GM10847 (cell line): ENCODE results near the gene CRAT.

Experiments used
- POLR2A ChIP-seq: IDR thresholded peaks from 2 replicates; pipeline ENCODE4 v1.6.1; 2011; ENCODE audit not compliant: insufficient read length; ENCODE audit errors: extremely low read depth

CRAT gene

DNA sequence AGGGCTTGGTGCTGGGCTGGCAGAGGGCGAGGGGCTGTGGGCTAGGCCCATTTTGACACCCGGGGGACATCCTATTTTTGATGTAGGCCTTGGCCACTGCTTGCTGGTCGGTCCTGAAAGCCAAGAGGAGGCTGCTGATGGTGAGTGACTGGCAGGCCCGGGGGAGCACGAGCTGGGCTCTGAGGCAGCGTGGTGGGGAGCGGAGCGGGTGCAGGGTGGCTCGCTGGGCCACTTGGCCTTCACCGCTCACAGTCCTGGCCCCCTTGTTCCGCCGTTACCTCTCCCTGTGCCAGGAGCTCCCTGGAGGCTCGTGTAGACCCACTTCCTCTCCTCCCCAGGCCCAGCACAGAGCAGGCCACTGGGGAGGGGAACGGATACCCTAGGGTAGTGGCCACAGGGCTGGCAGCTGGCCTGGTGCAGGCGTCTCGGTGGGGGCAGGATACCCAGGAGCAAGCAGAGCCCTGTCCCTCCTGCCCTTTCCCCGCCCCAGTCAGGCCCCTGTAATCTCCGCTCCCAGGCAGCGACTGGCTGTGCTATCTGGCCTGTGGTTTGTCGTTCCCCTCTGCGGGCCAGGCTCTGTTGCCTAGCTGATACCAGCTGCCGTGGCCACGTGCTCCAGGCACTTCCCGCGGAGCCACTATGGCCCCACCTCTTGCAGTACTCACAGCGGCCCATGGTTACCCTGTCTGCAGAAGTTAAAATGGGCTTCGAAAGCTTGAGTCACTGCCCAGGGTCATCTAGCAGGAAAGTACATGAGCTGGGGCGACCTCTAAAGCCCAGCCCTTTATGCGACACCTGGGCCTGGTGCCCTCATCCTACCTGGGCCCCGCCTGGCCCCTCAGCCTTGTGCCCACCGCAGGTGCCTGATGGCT lies 41.4 kb downstream of the CRAT start:
- TF ChIP-seq POLR2A: no peak

GRCh38 chr9:129068110-129068509 lies 42.5 kb downstream of the CRAT start:
- no peak for TF ChIP-seq POLR2A

DNA sequence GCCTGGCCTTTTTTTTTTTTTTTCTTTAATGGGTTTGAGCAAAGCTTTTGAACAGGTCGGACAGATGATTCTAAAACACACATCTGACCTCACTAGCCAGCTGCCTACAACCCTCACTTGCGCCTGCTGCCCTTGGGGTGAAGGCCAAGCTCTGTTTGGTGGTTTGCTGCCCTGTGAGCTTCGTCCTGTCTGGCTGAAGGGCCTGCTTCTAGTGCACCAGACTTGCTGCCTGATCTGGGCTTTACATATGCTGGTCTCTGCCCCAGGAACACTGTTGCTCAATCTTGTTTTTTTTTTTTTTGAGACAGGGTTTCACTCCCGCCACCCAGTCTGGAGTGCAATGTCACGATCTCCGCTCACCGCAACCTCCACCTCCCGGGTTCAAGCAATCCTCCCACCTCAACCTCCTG lies 46.1 kb downstream of the CRAT start:
- TF ChIP-seq POLR2A: no peak

- TF ChIP-seq POLR2A: no peak
These were observed 47.5 kb downstream of the CRAT start for GRCh38 chr9:129063061-129063460.

DNA sequence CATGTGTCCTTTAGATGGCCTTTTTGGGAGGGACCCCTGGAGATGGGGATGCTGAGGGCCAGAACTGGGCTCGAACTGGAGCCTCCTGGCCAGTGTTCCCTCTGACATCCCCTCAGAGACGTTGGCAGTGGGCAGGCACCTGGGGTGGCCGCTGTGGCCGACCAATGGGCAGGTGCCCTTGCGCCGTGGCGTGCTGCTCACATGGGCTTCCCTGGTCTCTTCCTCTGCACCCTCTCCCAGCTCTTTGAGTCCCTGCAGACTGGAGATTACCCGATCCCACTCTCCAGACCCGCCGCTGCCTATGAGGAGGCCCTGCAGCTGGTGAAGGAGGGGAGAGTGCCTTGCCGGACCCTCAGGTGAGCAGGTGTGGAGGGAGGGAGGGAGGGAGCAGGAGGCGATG lies 49.6 kb downstream of the CRAT start:
- no peak for TF ChIP-seq POLR2A

- TF ChIP-seq POLR2A: no peak
These were observed 50.5 kb downstream of the CRAT start for GRCh38 chr9:129059796-129060785.

- no peak for TF ChIP-seq POLR2A
These were observed 51.4 kb downstream of the CRAT start for GRCh38 chr9:129058965-129059795.

GRCh38 chr9:129054163-129054851 lies 56.3 kb downstream of the CRAT start:
- TF ChIP-seq POLR2A: no peak

GRCh38 chr9:129053020-129053419 lies 57.6 kb downstream of the CRAT start:
- TF ChIP-seq POLR2A: no peak

DNA sequence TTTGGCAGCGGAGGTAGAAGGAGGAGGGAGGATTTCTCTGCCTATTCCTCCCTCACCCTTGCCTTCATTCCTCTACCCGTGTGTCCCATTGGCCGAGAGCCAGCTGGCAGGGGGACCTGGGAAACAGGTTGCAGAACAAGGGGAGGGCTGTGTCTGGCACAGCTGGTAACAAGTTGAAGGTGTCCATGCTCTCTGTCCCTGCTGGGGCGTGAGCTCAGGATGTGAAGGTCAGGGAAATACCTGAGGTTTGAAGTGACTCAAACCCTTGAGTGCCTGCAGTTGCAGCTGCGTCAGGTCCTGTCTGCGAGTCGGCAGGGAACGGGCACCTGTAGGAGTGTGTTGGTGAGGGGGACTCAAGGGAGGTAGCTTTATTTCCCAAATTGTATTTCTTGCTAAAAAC lies 58.0 kb downstream of the CRAT start:
- TF ChIP-seq POLR2A: no peak
